ENCODE measurements around the gene PXDC1. TPM values are rescaled to one million over a fixed set of nuclear protein-coding genes. Genes with fewer than 3 reads are reported as not detected.

Gene PXDC1
- total RNA-seq, 4 donors from 2014 or later, result 106 to 205 (median 122) TPM

GRCh38 chr6:3753228-3753835 is 1.8 kb upstream of the PXDC1 start:
- no peak for ATAC-seq (ENCODE audit: low FRiP score)
- TF ChIP-seq CTCF (IDR thresholded peaks at IDR 0.05), result no peak
- DNase-seq (ENCODE audit: low spot score), result no peak

GRCh38 chr6:3752531-3753227 is 1.2 kb upstream of the PXDC1 start:
- DNase-seq (ENCODE audit: low spot score), result no peak
- TF ChIP-seq CTCF (IDR thresholded peaks at IDR 0.05), result no peak
- no peak for ATAC-seq (ENCODE audit: low FRiP score)

- TF ChIP-seq CTCF (IDR thresholded peaks at IDR 0.05), result peak in 1 of 3 donors; percentile 27
- DNase-seq (ENCODE audit: low spot score) (peak; percentile 57), ATAC-seq (ENCODE audit: low FRiP score) (peak; percentile 82)
These were observed 417 bp upstream of the PXDC1 start for GRCh38 chr6:3751730-3752530.

GRCh38 chr6:3750317-3751076 is 1.0 kb downstream of the PXDC1 start:
- DNase-seq (ENCODE audit: low spot score) (peak; percentile 50), ATAC-seq (ENCODE audit: low FRiP score) (peak; percentile 41)
- TF ChIP-seq CTCF (IDR thresholded peaks at IDR 0.05), result no peak

- DNase-seq (ENCODE audit: low spot score), result no peak
These were observed 1.6 kb downstream of the PXDC1 start for GRCh38 chr6:3749977-3750316.

More at GRCh38 chr6:3749977-3750316, 1.6 kb downstream of the PXDC1 start:
- no peak for TF ChIP-seq CTCF (IDR thresholded peaks at IDR 0.05)
- ATAC-seq (ENCODE audit: low FRiP score), result peak; percentile 17

Data from omental fat pad (tissue), 4 donors.